Astrocyte (in vitro differentiated cells and primary cell): ENCODE measurements around the gene APOOL. TPM values are rescaled to one million over a fixed set of nuclear protein-coding genes. Genes with fewer than 3 reads are reported as not detected.
A peak's percentile ranks its signal among the peaks of the same experiment; 100 is the strongest.

Source experiments
- DNase-seq: peaks from one replicate; pipeline ENCODE4 v3.0.0-alpha.2; 2010; ENCODE audit warnings: low read depth
- FAIRE-seq: peaks from 2 replicates; lab custom pipeline; 2011; peaks lifted over from hg19 to GRCh38; lab: Jason Lieb, UNC
- H2AFZ ChIP-seq: 2 replicates; pipeline ENCODE4 v1.6.0; 2012; ENCODE audit warnings: low read depth, low read length, inconsistent platforms
- H3K27ac ChIP-seq: 2 replicates; pipeline ENCODE4 v1.5.1; 2011; ENCODE audit warnings: low read depth, low read length, inconsistent platforms
- H3K27me3 ChIP-seq: 2 replicates; pipeline ENCODE4 v1.6.0; 2011; ENCODE audit warnings: low read length, inconsistent platforms; ENCODE audit not compliant: insufficient read depth
- H3K36me3 ChIP-seq: 2 replicates; pipeline ENCODE4 v1.5.1; 2011; ENCODE audit warnings: low read length, inconsistent platforms; ENCODE audit not compliant: insufficient read depth
- H3K4me1 ChIP-seq: 2 replicates; pipeline ENCODE4 v1.5.1; 2011; ENCODE audit warnings: low read length, inconsistent platforms; ENCODE audit not compliant: insufficient read depth
- H3K4me2 ChIP-seq: 2 replicates; pipeline ENCODE4 v1.6.0; 2012; ENCODE audit warnings: low read length, inconsistent platforms
- H3K4me3 ChIP-seq: 2 replicates; pipeline ENCODE4 v1.5.1; 2011; ENCODE audit warnings: low read depth, mild to moderate bottlenecking, low read length, inconsistent platforms; ENCODE audit not compliant: insufficient read depth
- H3K79me2 ChIP-seq: 2 replicates; pipeline ENCODE4 v1.6.0; 2012; ENCODE audit warnings: mild to moderate bottlenecking, low read length, inconsistent platforms; ENCODE audit not compliant: insufficient read depth
- H3K9ac ChIP-seq: 2 replicates; pipeline ENCODE4 v1.6.0; 2012; ENCODE audit warnings: mild to moderate bottlenecking, low read length, inconsistent platforms
- H3K9me3 ChIP-seq: 2 replicates; pipeline ENCODE4 v1.5.1; 2012; ENCODE audit warnings: low read depth, mild to moderate bottlenecking, low read length, inconsistent platforms; ENCODE audit not compliant: insufficient read depth
- H4K20me1 ChIP-seq: 2 replicates; pipeline ENCODE4 v1.6.0; 2012; ENCODE audit warnings: low read length, inconsistent platforms; ENCODE audit not compliant: insufficient read depth
- H3K27ac Mint-ChIP-seq: one replicate; pipeline ENCODE4 v1.8.0; 2021; ENCODE audit warnings: mild to moderate bottlenecking, mixed read lengths; ENCODE audit not compliant: unreplicated experiment
- H3K27me3 Mint-ChIP-seq: one replicate; pipeline ENCODE4 v1.8.0; 2021; ENCODE audit warnings: low read depth, mixed read lengths; ENCODE audit not compliant: unreplicated experiment
- H3K36me3 Mint-ChIP-seq: one replicate; pipeline ENCODE4 v1.8.0; 2021; ENCODE audit warnings: low read depth, mixed read lengths; ENCODE audit not compliant: unreplicated experiment
- H3K4me1 Mint-ChIP-seq: one replicate; pipeline ENCODE4 v1.8.0; 2021; ENCODE audit warnings: low read depth, mixed read lengths; ENCODE audit not compliant: unreplicated experiment
- H3K4me3 Mint-ChIP-seq: one replicate; pipeline ENCODE4 v1.8.0; 2021; ENCODE audit warnings: mild to moderate bottlenecking, moderate library complexity, mixed read lengths; ENCODE audit not compliant: unreplicated experiment
- H3K9me3 Mint-ChIP-seq: one replicate; pipeline ENCODE4 v1.8.0; 2021; ENCODE audit warnings: mild to moderate bottlenecking, mixed read lengths; ENCODE audit not compliant: unreplicated experiment
- CTCF ChIP-seq: IDR thresholded peaks from 2 replicates; pipeline ENCODE4 v1.5.1; 2011; ENCODE audit warnings: low read depth, mild to moderate bottlenecking, inconsistent platforms, low read length, moderate library complexity; ENCODE audit not compliant: insufficient read depth
- EZH2 ChIP-seq: IDR thresholded peaks from 2 replicates; pipeline ENCODE4 v1.6.1; 2012; ENCODE audit warnings: mild to moderate bottlenecking, low read length, inconsistent platforms; ENCODE audit not compliant: insufficient read depth
- total RNA-seq: library from RNA; stranded (reverse); gene quantifications from 2 replicates; pipeline ENCODE4 v1.2.1, GENCODE V29; 2021

Gene APOOL
- total RNA-seq, 1 donor from 2014 or later = 18.2 TPM

- TF ChIP-seq CTCF = no peak
- TF ChIP-seq EZH2 = no peak
- peak; percentile 89 for FAIRE-seq
- H3K27ac ChIP-seq = no peak overlapping the region
Observed at GRCh38 chrX:85139422-85139821, 135.7 kb downstream of the APOOL start.

GRCh38 chrX:85140964-85141363 lies 137.3 kb downstream of the APOOL start:
- no peak for TF ChIP-seq CTCF
- TF ChIP-seq EZH2 = no peak
- H4K20me1 ChIP-seq = no peaks in the 10 kb centered on the region

More at GRCh38 chrX:85139422-85139821, 135.7 kb downstream of the APOOL start:
- Mint-ChIP-seq H3K4me3 (no peak overlapping the region), H3K9me3 (no peaks in the 10 kb centered on the region), H3K27me3 (no peaks in the 10 kb centered on the region), H3K4me1 (no peaks in the 10 kb centered on the region), H3K27ac (no peak overlapping the region), H3K36me3 (no peaks in the 10 kb centered on the region)
- Histone ChIP-seq H3K4me3 (no peak overlapping the region), H3K4me2 (no peak overlapping the region), H3K79me2 (no peaks in the 10 kb centered on the region), H3K9ac (no peak overlapping the region), H3K27me3 (no peaks in the 10 kb centered on the region), H2AFZ (no peak overlapping the region), H3K9me3 (no peaks in the 10 kb centered on the region), H3K36me3 (no peaks in the 10 kb centered on the region), H3K4me1 (no peaks in the 10 kb centered on the region), H4K20me1 (no peaks in the 10 kb centered on the region)
- no peak for DNase-seq

More at GRCh38 chrX:85140964-85141363, 137.3 kb downstream of the APOOL start:
- no peak for DNase-seq
- no peaks in the 10 kb centered on the region for H3K36me3 Mint-ChIP-seq
- H3K9me3 Mint-ChIP-seq = no peaks in the 10 kb centered on the region
- Histone ChIP-seq H3K4me2 (no peak overlapping the region), H3K36me3 (no peaks in the 10 kb centered on the region), H3K79me2 (no peaks in the 10 kb centered on the region), H3K27ac (no peak overlapping the region), H3K4me1 (no peaks in the 10 kb centered on the region), H3K4me3 (no peak overlapping the region), H3K9me3 (no peaks in the 10 kb centered on the region), H2AFZ (no peak overlapping the region), H3K9ac (no peak overlapping the region), H3K27me3 (no peaks in the 10 kb centered on the region)
- no peaks in the 10 kb centered on the region for H3K4me1 Mint-ChIP-seq
- FAIRE-seq = peak; percentile 9
- H3K27me3 Mint-ChIP-seq = no peaks in the 10 kb centered on the region
- H3K4me3 Mint-ChIP-seq = no peak overlapping the region
- no peak overlapping the region for H3K27ac Mint-ChIP-seq

Other genes starting within 250 kb of the APOOL start
- gene SATL1, start 239.9 kb downstream of the APOOL start, total RNA-seq = 0.09 and 0.19 TPM in 2 replicates
- gene ZNF711, start 240.1 kb downstream of the APOOL start, total RNA-seq = 10.8 and 12.5 TPM in 2 replicates